ENCODE measurements around the gene BTRC.

BTRC gene

GRCh38 chr10:101513733-101514132, 159.8 kb downstream of the BTRC start:
- no peaks in the 10 kb centered on the region for H3K4me1 ChIP-seq (ENCODE audit: low read depth, poor library complexity, severe bottlenecking)
- no peaks in the 10 kb centered on the region for H3K79me2 ChIP-seq (ENCODE audit: insufficient read depth, low read depth)
- H3K27ac ChIP-seq: no peak overlapping the region
- H3K27me3 ChIP-seq (ENCODE audit: insufficient read depth, low read depth): no peaks in the 10 kb centered on the region
- H4K20me1 ChIP-seq (ENCODE audit: insufficient read depth): no peaks in the 10 kb centered on the region
- no peaks in the 10 kb centered on the region for H3K36me3 ChIP-seq (ENCODE audit: insufficient read depth)
- TF ChIP-seq, protein P1, sequence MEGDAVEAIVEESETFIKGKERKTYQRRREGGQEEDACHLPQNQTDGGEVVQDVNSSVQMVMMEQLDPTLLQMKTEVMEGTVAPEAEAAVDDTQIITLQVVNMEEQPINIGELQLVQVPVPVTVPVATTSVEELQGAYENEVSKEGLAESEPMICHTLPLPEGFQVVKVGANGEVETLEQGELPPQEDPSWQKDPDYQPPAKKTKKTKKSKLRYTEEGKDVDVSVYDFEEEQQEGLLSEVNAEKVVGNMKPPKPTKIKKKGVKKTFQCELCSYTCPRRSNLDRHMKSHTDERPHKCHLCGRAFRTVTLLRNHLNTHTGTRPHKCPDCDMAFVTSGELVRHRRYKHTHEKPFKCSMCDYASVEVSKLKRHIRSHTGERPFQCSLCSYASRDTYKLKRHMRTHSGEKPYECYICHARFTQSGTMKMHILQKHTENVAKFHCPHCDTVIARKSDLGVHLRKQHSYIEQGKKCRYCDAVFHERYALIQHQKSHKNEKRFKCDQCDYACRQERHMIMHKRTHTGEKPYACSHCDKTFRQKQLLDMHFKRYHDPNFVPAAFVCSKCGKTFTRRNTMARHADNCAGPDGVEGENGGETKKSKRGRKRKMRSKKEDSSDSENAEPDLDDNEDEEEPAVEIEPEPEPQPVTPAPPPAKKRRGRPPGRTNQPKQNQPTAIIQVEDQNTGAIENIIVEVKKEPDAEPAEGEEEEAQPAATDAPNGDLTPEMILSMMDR (conservative IDR thresholded peaks at IDR 0.05; ENCODE audit: low read depth, low read length): no peak
- H3K4me3 ChIP-seq (IDR thresholded peaks at IDR 0.05; ENCODE audit: insufficient read depth, low read depth, low read length): no peak overlapping the region
- no peak overlapping the region for H3K9ac ChIP-seq
- H3K4me2 ChIP-seq: no peak overlapping the region
- no peak overlapping the region for H2AFZ ChIP-seq (ENCODE audit: low read depth)

DNA sequence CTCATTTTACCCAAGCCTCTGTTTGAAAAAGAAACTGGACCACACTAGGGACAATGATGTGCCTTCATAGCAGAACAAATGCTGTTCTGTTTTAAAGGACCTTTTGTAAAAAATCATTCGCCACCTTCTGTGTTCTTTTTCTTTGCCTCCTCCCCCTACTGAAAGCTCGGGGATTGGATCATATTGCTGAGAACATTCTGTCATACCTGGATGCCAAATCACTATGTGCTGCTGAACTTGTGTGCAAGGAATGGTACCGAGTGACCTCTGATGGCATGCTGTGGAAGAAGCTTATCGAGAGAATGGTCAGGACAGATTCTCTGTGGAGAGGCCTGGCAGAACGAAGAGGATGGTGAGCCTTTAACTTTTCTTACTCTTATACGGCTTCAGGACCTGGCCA, 171.9 kb downstream of the BTRC start:
- Histone ChIP-seq H3K27me3 (ENCODE audit: insufficient read depth, low read depth) (no peaks in the 10 kb centered on the region), H3K79me2 (ENCODE audit: insufficient read depth, low read depth) (no peaks in the 10 kb centered on the region), H3K36me3 (ENCODE audit: insufficient read depth) (no peaks in the 10 kb centered on the region), H4K20me1 (ENCODE audit: insufficient read depth) (no peaks in the 10 kb centered on the region), H3K4me3 (IDR thresholded peaks at IDR 0.05; ENCODE audit: insufficient read depth, low read depth, low read length) (no peak overlapping the region), H3K4me1 (ENCODE audit: low read depth, poor library complexity, severe bottlenecking) (no peaks in the 10 kb centered on the region), H3K9ac (no peak overlapping the region), H3K27ac (no peak overlapping the region), H3K4me2 (no peak overlapping the region), H2AFZ (ENCODE audit: low read depth) (no peak overlapping the region)
- TF ChIP-seq, protein P1 (conservative IDR thresholded peaks at IDR 0.05; ENCODE audit: low read depth, low read length): no peak

DNA sequence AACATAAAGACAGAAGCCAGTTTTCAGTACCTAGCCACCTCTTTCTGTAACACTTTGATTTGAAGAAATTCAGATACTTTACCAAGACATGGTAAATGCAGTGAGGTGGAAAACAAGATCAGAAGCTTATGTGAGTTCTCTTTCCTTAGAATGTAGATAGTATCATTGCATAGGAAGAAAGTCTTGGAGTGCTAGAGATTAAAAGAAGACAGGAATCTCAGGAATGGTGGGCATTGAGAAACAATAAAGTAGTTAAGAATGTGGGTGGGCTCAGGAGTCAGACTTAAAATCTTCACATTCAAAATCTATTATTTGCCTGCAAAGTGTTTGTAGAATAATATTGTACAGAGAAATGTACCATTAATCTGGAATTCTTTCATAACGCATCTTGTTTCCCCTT, 175.2 kb downstream of the BTRC start:
- no peaks in the 10 kb centered on the region for H4K20me1 ChIP-seq (ENCODE audit: insufficient read depth)
- TF ChIP-seq, protein P1 (conservative IDR thresholded peaks at IDR 0.05; ENCODE audit: low read depth, low read length): no peak
- no peaks in the 10 kb centered on the region for H3K36me3 ChIP-seq (ENCODE audit: insufficient read depth)
- no peaks in the 10 kb centered on the region for H3K79me2 ChIP-seq (ENCODE audit: insufficient read depth, low read depth)
- H3K4me1 ChIP-seq (ENCODE audit: low read depth, poor library complexity, severe bottlenecking): no peaks in the 10 kb centered on the region
- no peak overlapping the region for H3K4me3 ChIP-seq (IDR thresholded peaks at IDR 0.05; ENCODE audit: insufficient read depth, low read depth, low read length)
- H3K9ac ChIP-seq: no peak overlapping the region
- no peaks in the 10 kb centered on the region for H3K27me3 ChIP-seq (ENCODE audit: insufficient read depth, low read depth)
- no peak overlapping the region for H3K4me2 ChIP-seq
- no peak overlapping the region for H2AFZ ChIP-seq (ENCODE audit: low read depth)
- no peak overlapping the region for H3K27ac ChIP-seq

GRCh38 chr10:101529725-101530553, 176.0 kb downstream of the BTRC start:
- Histone ChIP-seq H3K4me1 (ENCODE audit: low read depth, poor library complexity, severe bottlenecking) (no peaks in the 10 kb centered on the region), H3K9ac (no peak overlapping the region), H3K4me3 (IDR thresholded peaks at IDR 0.05; ENCODE audit: insufficient read depth, low read depth, low read length) (no peak overlapping the region), H4K20me1 (ENCODE audit: insufficient read depth) (no peaks in the 10 kb centered on the region), H3K27me3 (ENCODE audit: insufficient read depth, low read depth) (no peaks in the 10 kb centered on the region), H3K36me3 (ENCODE audit: insufficient read depth) (no peaks in the 10 kb centered on the region), H2AFZ (ENCODE audit: low read depth) (no peak overlapping the region), H3K27ac (no peak overlapping the region), H3K4me2 (no peak overlapping the region), H3K79me2 (ENCODE audit: insufficient read depth, low read depth) (no peaks in the 10 kb centered on the region)
- TF ChIP-seq, protein P1 (conservative IDR thresholded peaks at IDR 0.05; ENCODE audit: low read depth, low read length): no peak

Measured in KMS-11 (cell line).